Activated CD4-positive, alpha-beta T cell treated with anti-CD3 and anti-CD28 coated beads, Interleukin-2, amount 10 ng/mL, durations not matched to agents 24 days and 14 days (primary cell): ENCODE measurements around the gene TCOF1. TPM values are rescaled to one million over a fixed set of nuclear protein-coding genes. Genes with fewer than 3 reads are reported as not detected.

ENCODE experiments used
- DNase-seq: peaks from one replicate; pipeline ENCODE4 v3.0.0; 2022
- H3K27ac Mint-ChIP-seq: one replicate; pipeline ENCODE4 v1.8.0; 2022; ENCODE audit warnings: mild to moderate bottlenecking, mixed read lengths
- H3K27me3 Mint-ChIP-seq: one replicate; pipeline ENCODE4 v1.8.0; 2022; ENCODE audit warnings: mixed read lengths
- H3K36me3 Mint-ChIP-seq: one replicate; pipeline ENCODE4 v1.8.0; 2022; ENCODE audit warnings: low read depth, mild to moderate bottlenecking, mixed read lengths
- H3K4me1 Mint-ChIP-seq: one replicate; pipeline ENCODE4 v1.8.0; 2021; ENCODE audit warnings: mixed read lengths
- H3K4me3 Mint-ChIP-seq: one replicate; pipeline ENCODE4 v1.8.0; 2022; ENCODE audit warnings: mild to moderate bottlenecking, moderate library complexity, mixed read lengths
- H3K9me3 Mint-ChIP-seq: one replicate; pipeline ENCODE4 v1.8.0; 2021; ENCODE audit warnings: mixed read lengths
- intact Hi-C: fragments of 100-400 bp; cut with micrococcal nuclease; formaldehyde crosslinking; loops from one replicate; pipeline ENCODE4 v1.15.1; 2023
- total RNA-seq: library from RNA; stranded (reverse); gene quantifications from 2 replicates; pipeline ENCODE4 v1.2.3, GENCODE V29; 2022

Gene TCOF1
- total RNA-seq, result 130 and 140 TPM in 2 replicates

- Mint-ChIP-seq H3K27ac (peak within 1 kb of the TSS; percentile 93), H3K36me3 (peaks cover 26% of the 10 kb centered on the region), H3K4me1 (peaks cover 35% of the 10 kb centered on the region), H3K9me3 (no peaks in the 10 kb centered on the region), H3K4me3 (peak within 1 kb of the TSS; percentile 92), H3K27me3 (peaks cover 12% of the 10 kb centered on the region)
- DNase-seq, result peak; percentile 100
- intact Hi-C loops, result loop anchor here (1.0 to 5.0 kb wide), 8 partner anchors 55 to 1413 kb away; partner anchors contain the start of genes CD74, CSNK1A1, G3BP1 and GRPEL2
Measured at GRCh38 chr5:150357326-150358260, at the start of gene TCOF1. TSS of gene TCOF1 (plus strand) at chr5:150357697. CDS start at chr5:150357747, 50 bp downstream.

GRCh38 chr5:150309101-150309885 is 48.2 kb upstream of the TCOF1 start:
- Mint-ChIP-seq H3K27me3 (peaks cover 25% of the 10 kb centered on the region), H3K9me3 (no peaks in the 10 kb centered on the region), H3K36me3 (no peaks in the 10 kb centered on the region), H3K4me1 (peaks cover 2% of the 10 kb centered on the region), H3K27ac (no peak overlapping the region), H3K4me3 (no peak overlapping the region)
- intact Hi-C loops, result no loop called here
- DNase-seq, result no peak

- Mint-ChIP-seq H3K4me3 (no peak overlapping the region), H3K27me3 (peaks cover 23% of the 10 kb centered on the region), H3K9me3 (no peaks in the 10 kb centered on the region), H3K36me3 (no peaks in the 10 kb centered on the region), H3K4me1 (peaks cover 2% of the 10 kb centered on the region), H3K27ac (no peak overlapping the region)
- no peak for DNase-seq
- intact Hi-C loops, result no loop called here
Measured at GRCh38 chr5:150309886-150310239, 47.6 kb upstream of the TCOF1 start.

GRCh38 chr5:150310246-150310645 is 47.3 kb upstream of the TCOF1 start:
- H3K27ac Mint-ChIP-seq, result no peak overlapping the region
- no peak for DNase-seq
- intact Hi-C loops, result no loop called here
- H3K27me3 Mint-ChIP-seq, result peaks cover 20% of the 10 kb centered on the region
- H3K4me1 Mint-ChIP-seq, result peaks cover 2% of the 10 kb centered on the region
- no peaks in the 10 kb centered on the region for H3K9me3 Mint-ChIP-seq
- no peaks in the 10 kb centered on the region for H3K36me3 Mint-ChIP-seq
- no peak overlapping the region for H3K4me3 Mint-ChIP-seq

- no peaks in the 10 kb centered on the region for H3K36me3 Mint-ChIP-seq
- H3K4me1 Mint-ChIP-seq, result no peaks in the 10 kb centered on the region
- no peaks in the 10 kb centered on the region for H3K9me3 Mint-ChIP-seq
- DNase-seq, result no peak
- no peak overlapping the region for H3K4me3 Mint-ChIP-seq
- intact Hi-C loops, result no loop called here
- no peak overlapping the region for H3K27ac Mint-ChIP-seq
- peaks cover 14% of the 10 kb centered on the region for H3K27me3 Mint-ChIP-seq
Measured at GRCh38 chr5:150311015-150311692, 46.3 kb upstream of the TCOF1 start.

GRCh38 chr5:150312518-150312917 is 45.0 kb upstream of the TCOF1 start:
- intact Hi-C loops, result no loop called here
- no peak for DNase-seq
- Mint-ChIP-seq H3K36me3 (no peaks in the 10 kb centered on the region), H3K4me1 (no peaks in the 10 kb centered on the region), H3K27me3 (peaks cover 12% of the 10 kb centered on the region), H3K27ac (no peak overlapping the region), H3K4me3 (no peak overlapping the region), H3K9me3 (no peaks in the 10 kb centered on the region)

GRCh38 chr5:150313501-150313900 is 44.0 kb upstream of the TCOF1 start:
- Mint-ChIP-seq H3K4me1 (no peaks in the 10 kb centered on the region), H3K9me3 (no peaks in the 10 kb centered on the region), H3K27ac (no peak overlapping the region), H3K27me3 (peaks cover 17% of the 10 kb centered on the region), H3K4me3 (no peak overlapping the region), H3K36me3 (no peaks in the 10 kb centered on the region)
- DNase-seq, result no peak
- intact Hi-C loops, result no loop called here

GRCh38 chr5:150313921-150314716 is 43.4 kb upstream of the TCOF1 start:
- no peak for DNase-seq
- H3K9me3 Mint-ChIP-seq, result no peaks in the 10 kb centered on the region
- no peak overlapping the region for H3K27ac Mint-ChIP-seq
- intact Hi-C loops, result no loop called here
- H3K36me3 Mint-ChIP-seq, result no peaks in the 10 kb centered on the region
- peaks cover 15% of the 10 kb centered on the region for H3K27me3 Mint-ChIP-seq
- H3K4me3 Mint-ChIP-seq, result no peak overlapping the region
- H3K4me1 Mint-ChIP-seq, result no peaks in the 10 kb centered on the region

GRCh38 chr5:150315245-150315644 is 42.3 kb upstream of the TCOF1 start:
- intact Hi-C loops, result no loop called here
- Mint-ChIP-seq H3K9me3 (no peaks in the 10 kb centered on the region), H3K4me3 (no peak overlapping the region)

GRCh38 chr5:150316320-150316719 is 41.2 kb upstream of the TCOF1 start:
- DNase-seq, result no peak
- Mint-ChIP-seq H3K27me3 (peaks cover 13% of the 10 kb centered on the region), H3K36me3 (no peaks in the 10 kb centered on the region), H3K9me3 (no peaks in the 10 kb centered on the region), H3K27ac (no peak overlapping the region), H3K4me3 (no peak overlapping the region), H3K4me1 (no peaks in the 10 kb centered on the region)
- intact Hi-C loops, result no loop called here

More at GRCh38 chr5:150315245-150315644, 42.3 kb upstream of the TCOF1 start:
- DNase-seq, result no peak
- Mint-ChIP-seq H3K36me3 (no peaks in the 10 kb centered on the region), H3K27ac (no peak overlapping the region), H3K4me1 (no peaks in the 10 kb centered on the region), H3K27me3 (peaks cover 13% of the 10 kb centered on the region)

GRCh38 chr5:150317048-150318003 is 40.2 kb upstream of the TCOF1 start:
- Mint-ChIP-seq H3K27me3 (peaks cover 13% of the 10 kb centered on the region), H3K36me3 (no peaks in the 10 kb centered on the region), H3K9me3 (no peaks in the 10 kb centered on the region), H3K27ac (no peak overlapping the region), H3K4me3 (no peak overlapping the region), H3K4me1 (no peaks in the 10 kb centered on the region)
- no peak for DNase-seq
- intact Hi-C loops, result no loop called here
